Measurements from ENCODE around the gene TRIM52.
"Not testable (repeated sequence)": the region's sequence is repeated elsewhere in the genome, so short reads cannot be mapped to it uniquely, and the experiment has no call there.

TRIM52 gene

DNA sequence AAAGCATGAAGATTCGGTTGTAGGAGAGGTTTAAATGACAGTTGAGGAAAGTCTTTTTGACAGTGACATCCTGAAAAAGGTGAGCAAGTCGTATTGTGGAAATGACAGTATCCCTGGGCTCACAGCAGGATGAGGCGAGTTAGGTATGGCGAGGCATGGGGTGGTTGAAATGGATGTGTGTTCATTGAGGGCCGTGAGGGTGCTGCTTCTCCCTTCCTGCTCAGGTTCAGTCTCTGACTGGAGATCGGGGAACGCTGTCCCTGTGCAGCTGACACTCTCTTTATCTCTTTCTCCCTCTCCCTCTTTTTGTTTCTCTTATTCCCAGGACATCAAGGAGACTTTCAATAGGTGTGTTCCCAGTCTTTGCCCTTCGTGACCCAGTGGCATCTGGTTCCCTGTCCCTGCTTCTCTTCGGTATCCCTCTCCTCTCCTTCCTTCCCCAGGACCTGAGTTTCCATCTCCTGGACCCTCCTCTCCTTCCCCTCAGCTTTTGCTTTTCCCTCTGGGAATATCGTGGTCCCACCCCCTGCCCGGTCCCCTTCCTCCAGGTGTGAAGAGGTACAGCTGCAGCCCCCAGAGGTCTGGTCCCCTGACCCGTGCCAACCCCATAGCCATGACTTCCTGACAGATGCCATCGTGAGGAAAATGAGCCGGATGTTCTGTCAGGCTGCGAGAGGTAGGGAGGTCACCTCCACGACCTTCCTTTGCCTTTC lies 27.7 kb downstream of the TRIM52 start:
- DNase-seq, result no peak

DNA sequence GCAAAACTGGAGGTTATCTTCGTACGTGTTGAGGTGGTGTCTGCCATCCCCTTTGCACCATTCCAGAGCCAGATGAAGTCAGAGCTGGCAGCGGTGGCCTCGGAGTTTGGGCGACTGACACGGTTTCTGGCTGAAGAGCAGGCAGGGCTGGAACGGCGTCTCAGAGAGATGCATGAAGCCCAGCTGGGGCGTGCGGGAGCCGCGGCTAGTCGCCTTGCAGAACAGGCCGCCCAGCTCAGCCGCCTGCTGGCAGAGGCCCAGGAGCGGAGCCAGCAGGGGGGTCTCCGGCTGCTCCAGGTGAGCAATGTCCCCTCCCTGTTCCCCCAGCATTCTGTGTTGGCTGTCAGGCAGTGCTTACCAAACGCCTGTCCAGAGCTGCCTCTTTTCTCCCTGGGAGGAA lies 28.4 kb downstream of the TRIM52 start:
- DNase-seq, result no peak

DNA sequence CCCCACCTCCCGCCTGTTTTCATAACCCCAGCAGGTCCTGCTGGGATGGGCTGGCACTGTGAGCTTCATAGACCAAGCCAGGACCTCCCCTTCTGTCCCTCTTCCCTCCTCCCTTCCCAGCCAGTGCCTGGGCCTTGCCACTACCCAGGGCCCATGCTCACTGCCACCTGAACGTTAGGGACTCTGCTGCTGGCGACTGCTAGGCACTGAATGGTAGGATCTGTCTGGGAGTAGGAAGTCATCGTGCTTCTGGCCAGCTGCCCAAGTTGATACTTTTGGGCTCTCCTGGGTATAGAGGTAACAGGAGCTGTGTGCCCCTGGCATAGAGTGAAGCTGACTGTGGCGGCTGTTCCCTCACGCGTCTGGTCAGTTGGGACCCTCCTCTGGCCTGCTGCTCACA lies 29.5 kb downstream of the TRIM52 start:
- no peak for DNase-seq

DNA sequence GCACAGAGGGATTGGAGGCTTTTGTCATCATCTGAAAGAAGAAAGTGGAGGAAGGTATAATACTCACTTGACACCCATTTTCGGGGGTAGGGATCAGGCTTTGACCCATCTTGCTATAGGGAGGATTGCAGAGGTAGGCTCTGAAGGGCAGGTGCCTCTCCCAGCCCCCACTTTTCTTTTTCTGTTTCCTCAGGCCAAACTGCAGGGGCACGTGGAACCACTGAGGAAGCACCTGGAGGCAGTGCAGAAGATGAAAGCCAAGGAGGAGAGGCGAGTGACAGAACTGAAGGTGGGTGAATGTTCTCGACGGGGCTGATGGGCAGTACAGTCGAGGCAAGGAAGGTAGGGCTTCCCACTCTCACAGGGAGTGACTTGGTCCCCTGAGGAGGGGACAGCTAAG lies 30.4 kb downstream of the TRIM52 start:
- DNase-seq, result no peak

DNA sequence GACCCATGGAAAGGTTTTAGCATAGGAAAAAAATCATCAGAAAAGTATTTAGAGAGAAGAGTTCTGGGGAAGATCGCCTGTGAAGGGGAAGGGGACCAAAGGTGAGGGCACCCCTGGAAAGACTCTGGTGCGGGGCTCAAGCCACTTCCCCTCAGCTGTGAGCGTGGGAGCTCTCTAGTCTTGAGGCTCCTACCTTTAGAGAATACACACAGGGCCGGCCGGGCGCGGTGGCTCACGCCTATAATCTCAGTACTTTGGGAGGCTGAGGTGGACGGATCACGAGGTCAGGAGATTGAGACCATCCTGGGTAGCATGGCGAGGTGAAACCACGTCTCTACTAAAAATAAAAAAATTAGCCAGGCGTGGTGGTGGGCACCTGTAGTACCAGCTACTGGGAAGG lies 30.9 kb downstream of the TRIM52 start:
- DNase-seq, result no peak

DNA sequence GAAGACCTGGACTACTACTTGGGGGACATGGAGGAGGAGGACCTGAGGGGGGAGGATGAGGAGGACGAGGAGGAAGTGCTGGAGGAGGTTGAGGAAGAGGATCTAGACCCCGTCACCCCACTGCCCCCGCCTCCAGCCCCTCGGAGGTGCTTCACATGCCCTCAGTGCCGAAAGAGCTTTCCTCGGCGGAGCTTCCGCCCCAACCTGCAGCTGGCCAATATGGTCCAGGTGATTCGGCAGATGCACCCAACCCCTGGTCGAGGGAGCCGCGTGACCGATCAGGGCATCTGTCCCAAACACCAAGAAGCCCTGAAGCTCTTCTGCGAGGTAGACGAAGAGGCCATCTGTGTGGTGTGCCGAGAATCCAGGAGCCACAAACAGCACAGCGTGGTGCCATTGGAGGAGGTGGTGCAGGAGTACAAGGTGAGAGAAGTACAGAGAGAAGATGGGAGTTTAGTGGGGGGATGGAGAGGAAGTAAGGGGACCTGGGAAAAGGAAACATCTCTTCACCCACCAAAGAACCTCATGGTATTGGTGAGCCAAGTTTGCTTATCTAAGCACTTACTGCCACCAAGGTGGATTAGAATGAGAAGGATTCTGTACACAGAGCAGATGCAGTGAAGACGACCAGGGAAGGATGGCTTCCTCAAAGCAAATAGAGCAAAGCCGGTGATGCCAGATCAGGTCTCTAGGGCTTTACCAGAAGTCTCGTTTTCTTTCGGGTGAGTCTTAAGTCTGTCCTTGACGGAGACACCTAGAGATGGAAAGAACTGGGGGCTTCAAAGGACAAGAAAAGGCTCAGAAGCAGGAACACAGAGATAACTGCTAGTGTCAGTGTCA lies 36.3 kb downstream of the TRIM52 start:
- no peak for DNase-seq

DNA sequence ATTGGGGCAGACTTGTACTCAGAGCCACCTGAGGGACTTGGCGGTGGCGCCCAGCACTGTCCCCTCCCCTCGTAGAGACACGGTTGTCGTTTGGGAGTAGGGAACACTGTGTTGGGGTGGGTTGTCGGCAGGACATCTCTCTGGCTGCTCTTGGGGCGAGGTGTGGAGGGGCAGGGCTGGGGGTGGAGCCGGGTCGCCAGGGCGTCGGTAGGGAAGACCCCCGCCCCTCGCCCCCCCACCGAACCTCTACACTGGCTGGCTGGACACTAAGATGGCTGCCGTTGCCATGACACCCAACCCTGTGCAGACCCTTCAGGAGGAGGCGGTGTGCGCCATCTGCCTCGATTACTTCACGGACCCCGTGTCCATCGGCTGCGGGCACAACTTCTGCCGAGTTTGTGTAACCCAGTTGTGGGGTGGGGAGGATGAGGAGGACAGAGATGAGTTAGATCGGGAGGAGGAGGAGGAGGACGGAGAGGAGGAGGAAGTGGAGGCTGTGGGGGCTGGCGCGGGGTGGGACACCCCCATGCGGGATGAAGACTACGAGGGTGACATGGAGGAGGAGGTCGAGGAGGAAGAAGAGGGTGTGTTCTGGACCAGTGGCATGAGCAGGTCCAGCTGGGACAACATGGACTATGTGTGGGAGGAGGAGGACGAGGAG lies 37.1 kb downstream of the TRIM52 start:
- peak; percentile 45 for DNase-seq

DNA sequence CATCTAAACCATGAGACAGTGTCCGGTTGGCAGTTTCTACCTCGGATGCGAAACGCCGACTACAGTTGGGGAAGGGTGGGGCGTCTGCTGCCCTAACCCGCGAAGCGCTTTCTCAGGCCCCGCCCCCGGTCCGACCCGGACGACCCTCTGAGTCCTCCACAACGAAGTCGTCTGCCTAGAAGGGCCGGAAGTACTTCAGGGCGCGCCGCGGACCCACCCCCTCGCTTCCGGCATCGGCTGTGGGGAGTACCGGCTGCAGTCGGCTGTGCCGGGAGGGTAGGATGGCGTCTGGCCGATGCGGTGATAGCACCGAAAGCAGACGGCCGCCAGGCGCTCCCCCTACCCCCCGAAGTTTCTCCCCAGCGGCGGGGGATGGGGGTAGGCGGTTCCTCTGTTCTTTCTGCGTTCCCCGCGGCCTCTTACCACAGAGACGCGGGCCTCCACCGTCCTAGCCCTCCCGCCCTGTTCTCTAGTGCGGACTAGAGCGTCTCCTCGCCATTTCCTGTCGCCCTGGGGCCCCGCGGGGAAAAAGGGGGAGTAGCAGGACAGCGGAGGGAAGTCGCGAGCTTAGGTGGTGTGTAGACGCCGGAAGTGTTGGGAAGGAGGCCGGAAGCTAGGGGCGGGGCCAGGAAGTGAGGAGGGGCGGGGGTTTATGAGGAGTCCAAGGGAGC lies 37.8 kb downstream of the TRIM52 start, which contains the start of gene TRIM41:
TRIM41 (plus strand) TSS at position 224 of the 671 bp plus-strand sequence. CDS start 719 bp downstream, outside the sequence.
- DNase-seq, result peak; percentile 99

DNA sequence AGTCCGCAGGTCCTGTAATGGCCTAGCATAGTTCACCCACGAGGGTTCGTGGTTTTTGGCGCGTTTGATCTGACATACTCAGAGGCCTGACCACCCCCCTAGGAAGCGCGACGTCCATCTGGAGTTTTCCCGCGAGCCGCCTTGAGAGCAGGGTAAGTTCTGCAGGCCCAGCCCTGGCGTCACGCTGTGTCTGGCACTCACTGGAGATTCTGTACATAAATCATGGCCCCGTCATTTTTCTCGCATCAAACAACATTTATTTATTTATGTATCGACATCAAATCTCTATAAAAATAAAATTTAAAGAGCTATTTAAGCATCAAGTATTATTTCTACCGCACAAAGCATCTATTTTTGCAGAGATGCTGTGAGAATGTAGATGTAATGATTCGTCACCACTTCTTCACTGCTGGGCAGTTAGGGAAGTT lies 38.3 kb downstream of the TRIM52 start:
- DNase-seq, result no peak

DNA sequence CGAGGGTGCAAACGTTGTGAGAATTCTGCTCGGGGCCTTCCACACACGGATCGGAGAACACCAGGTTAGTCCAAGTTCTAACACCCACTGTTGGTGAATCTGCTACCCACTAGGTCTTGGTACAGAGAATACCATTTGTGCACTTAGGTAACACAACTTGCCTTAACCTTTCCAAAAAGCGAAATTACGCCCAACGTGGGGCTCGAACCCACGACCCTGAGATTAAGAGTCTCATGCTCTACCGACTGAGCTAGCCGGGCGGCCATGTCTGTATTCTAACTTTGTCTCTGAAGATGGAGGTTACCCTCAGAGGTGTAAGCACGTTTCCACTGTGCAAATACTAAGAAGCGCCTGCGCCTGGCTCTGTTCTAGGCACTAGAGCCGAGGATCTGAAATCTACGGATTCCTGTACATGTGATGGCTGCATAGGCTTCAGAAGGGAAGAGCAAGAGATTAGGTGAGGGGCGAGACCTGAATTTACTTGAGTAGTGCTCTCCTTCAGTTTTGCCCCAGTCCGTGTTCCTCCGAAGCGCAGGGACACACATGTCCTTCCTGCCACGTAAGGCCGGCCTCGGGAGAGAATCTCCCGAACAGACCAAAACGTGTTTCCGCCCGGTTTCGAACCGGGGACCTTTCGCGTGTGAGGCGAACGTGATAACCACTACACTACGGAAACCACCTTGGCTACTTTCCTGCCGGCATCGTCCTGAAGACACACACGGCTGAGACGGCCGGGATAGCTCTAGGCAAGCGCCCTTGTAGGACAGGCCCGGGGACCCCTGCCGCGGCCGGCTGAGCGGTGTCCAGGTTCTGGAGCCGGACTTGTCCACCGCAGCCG lies 38.9 kb downstream of the TRIM52 start:
- peak; percentile 85 for DNase-seq

DNA sequence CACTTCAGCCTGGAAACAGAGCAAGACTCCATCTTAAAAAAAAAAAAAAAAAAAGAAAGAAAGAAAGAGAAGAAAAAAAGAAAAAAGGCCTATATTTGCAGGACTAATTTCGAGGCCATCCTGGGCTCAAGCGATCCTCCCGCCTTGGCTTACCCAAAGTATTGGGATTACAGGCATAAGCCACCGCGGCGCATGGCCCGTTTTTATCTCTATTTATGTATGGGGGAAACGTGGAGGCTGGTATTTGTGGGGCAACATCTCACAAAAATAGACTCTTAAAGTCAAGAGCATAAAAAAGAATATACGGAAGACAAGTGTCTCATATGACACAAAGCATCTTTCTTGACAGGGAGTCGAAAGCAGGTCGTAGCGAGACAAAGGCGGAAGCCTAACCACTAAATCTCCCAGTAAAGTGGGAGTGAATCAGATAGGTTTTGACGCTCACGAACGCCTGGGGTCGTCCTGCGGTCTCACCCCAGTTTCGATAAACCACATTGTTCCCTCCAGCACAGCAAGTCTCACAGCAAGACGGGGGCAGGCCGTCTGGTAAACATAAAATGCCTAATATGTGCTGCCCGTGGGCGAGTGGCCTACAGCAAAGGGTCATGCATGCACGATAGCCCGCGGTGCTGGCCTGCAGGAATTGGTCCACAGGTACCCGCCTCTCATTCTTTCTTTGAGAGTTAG lies 39.7 kb downstream of the TRIM52 start:
- no peak for DNase-seq

DNA sequence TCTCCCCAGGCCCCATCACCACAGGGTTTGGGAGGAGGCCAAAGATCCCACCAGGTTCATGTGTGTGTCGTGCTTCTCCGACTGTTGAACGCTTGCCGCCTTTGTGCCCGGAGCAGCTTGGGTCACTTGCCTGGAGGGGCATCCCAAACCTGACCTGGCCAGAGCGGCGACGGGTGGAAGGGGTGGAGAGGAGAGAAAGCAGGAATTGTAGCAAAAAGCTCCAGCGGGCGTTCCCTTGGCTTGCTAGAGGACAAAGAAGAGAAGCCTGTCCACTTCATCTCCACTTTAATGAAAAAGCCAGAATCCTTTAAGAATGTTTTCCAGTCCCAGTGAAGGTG lies 40.8 kb downstream of the TRIM52 start:
- DNase-seq, result no peak

DNA sequence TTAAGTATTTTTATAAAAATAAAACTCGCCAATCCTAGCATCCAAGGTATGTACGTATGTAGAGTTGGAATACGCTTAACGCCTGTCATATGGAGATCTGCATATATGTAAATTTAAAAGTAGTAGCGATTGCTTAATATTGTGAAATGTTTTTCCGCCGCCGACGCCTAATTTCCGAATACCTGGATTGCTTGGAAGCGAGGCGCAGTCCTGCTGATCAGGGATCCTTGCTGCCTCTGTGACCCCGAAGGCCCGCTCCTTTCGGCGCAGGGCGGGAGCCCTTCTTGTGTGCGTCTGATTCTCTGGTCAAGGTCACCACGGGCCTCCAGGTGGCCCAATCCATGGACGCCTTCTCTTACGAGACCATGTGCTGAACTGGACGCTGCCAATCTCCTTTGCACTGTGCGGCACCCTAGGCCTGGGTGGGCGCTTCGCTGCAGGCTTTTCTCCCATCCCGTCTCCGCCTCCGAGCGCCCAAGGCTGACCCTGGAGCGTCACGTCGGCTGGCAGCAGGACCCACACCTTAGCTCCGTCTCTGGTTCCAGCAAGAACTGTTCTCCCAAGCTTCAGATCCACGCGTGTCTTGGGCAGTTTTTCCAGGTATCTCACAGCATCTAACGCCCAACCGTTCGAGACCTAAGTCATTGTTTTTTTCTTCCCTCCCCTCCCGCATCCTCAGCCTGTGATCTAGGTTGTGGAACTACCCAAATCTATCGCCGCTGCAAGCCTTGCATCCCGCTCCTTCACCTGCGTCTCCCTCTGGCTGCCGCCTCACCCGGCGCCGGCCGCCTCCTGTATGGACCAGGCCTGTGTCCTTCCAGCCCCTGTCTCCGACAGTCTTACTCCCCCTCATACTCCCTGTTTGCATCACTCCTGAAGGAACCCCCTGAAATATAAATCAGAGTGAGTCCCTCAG lies 41.4 kb downstream of the TRIM52 start:
- no peak for DNase-seq

DNA sequence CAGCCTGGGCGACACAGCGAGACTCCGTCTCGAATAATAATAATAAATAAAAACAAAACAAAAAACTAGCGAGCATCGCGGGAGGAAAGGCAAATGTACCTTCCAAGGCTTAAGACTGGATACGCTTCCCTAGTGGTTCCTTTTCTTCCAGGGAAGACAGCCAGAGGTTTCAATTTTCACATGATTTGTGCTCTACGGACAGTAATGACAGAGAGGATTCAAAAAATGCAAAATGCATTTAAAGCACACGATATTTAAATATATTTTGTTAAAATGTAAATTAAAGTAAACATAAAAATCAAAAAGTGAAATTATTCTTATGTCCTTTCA lies 42.2 kb downstream of the TRIM52 start:
- DNase-seq, result no peak

DNA sequence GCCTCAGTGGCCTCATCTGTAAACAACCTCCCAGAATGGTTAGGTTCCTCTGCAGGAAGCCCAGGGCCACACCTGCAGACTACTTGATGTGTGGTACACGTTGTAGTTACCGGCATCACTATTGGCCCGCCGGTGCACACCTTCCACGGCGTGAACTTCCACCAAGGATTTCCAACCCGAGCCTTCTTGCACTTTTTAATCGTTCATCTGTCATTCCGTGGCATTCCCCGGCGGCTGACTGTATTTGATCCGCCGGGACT lies 43.2 kb downstream of the TRIM52 start:
- no peak for DNase-seq

DNA sequence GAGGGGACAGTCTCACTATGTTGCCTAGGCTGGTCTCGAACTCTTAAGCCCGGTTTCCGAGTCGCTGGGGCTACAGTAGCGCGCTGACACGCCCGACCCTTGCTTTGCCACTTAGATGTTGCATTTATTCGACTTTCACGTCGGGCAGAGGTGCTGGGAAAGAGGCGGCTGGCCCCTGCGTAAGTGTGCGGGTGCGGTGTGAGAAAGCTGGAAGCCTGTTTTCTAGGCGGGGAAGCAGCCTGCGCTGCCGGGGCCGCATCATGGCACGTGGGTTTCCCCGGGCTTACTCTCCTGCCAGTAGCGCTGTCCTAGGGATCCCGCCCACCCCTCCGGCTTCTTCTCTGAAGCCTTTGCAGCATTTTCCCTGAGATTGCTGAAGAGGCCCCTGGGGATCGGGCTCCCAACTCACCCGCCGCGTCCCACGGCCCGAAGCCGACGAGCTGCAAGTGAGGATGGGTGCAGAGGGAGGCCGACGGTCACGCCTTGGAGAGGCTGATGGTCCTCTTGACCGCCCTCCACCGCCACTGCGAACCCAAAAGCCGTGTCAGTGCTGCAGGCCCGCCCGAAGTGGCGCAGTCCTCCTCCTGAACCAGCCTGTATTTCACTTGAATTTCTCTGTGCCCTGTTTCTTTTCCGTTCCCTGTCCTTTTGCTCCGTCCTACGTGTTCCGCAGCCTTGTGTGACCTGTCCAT lies 43.7 kb downstream of the TRIM52 start:
- DNase-seq, result peak; percentile 45

DNA sequence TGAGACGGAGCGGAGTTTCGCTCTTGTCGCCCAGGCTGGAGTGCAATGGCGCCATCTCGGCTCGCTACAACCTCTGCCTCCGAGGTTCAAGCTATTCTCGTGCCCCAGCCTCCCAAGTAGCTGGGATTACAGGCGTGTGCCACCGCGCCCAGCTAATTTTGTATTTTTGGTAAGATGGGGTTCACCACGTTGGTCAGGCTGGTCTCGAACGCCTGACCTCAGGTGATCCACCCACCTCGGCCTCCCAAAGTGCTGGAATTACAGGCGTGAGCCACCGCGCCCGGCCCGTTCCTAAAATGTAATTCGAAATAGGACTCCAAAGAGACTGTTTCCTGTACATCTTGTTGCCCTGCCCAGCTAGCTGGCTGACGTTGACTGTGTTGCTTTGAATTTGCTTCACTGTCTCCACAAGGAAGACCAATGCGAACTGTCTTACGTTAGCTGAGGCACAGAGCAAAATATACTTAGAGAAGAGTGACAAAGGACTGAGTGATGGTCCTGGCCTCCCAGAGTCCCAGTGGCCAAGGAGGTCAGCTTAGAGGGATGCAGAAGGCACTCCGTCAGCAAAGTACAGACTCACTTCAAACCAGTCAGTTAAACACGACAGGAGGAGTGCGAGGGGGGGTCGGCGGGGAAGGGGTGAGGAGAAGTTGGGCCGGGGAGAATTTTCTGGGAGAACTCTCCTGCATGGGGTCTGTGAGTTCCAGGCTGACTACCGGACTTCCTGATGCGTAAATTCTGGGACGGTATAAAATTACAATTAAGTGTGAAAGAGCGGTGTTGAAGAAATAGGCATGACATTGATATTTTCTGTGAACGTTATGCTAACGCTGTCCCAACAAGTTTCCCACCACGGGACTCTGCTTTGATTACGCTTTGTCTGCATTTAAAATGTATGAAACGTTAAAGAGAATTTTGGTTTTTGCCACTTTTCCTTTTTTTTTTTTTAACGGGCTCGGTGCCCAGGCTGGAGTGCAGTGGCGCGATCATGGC lies 44.6 kb downstream of the TRIM52 start:
- peak; percentile 15 for DNase-seq

DNA sequence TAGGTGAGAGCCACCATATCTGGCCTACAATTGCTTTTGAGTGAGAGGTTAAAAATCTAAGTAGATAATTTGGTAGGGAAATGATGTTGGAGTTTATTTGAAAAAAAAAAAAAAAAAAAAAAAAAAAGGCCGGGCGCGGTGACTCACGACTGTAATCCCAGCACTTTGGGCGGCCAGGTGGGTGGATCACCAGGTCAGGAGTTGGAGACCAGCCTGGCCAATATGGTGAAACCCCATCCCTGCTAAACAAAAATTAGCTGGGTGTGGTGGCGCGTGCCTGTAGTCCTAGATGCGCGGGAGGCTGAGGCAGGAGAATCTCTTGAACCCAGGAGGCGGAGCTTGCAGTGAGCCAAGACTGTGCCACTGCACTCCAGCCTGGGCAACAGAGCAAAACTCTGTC lies 46.7 kb downstream of the TRIM52 start:
- not testable (repeated sequence) for DNase-seq

DNA sequence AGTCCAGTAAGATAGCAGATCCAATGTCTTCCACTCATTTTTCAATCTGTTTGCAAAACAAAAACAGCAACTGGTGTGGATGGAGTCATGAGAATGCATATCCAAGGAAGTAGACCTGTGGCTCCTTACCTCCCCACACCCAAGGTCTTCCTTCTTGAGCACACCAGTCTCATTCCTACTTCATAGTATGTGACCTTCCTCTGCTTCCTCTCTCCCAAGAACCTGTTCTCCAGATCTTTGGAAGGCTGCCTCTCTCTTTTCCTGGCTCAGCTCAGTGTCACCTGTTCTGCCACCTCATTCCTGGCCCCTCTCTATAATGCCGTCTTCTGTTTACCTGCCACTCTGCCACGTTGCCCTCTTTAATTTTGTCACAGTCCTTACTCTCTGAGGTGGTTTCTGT lies 48.0 kb downstream of the TRIM52 start:
- DNase-seq, result no peak
